Activated B cell treated with CpG ODN at 0.5 μM for 24 hours (primary cell): ENCODE data around the gene REPS2. TPM values are rescaled to one million over a fixed set of nuclear protein-coding genes. Genes with fewer than 3 reads are reported as not detected.

Experiments
- ATAC-seq: fragments of 200-7000 bp; cut with Tn5 transposase; one replicate; pipeline ENCODE4 v1.10.0; 2021; ENCODE audit warnings: low read depth, mild to moderate bottlenecking, moderate library complexity
- CTCF ChIA-PET: fragments of 350-600 bp; sonication (Branson Sonifier 250); formaldehyde crosslinking; loops from one replicate; lab custom pipeline; 2021; ENCODE audit warnings: antibody characterized with exemption; lab: Charles Lee
- POLR2A ChIA-PET: fragments of 350-600 bp; sonication (Branson Sonifier 250); formaldehyde crosslinking; loops from one replicate; lab custom pipeline; 2021; ENCODE audit warnings: antibody characterized with exemption; lab: Charles Lee
- DNase-seq: peaks from one replicate; pipeline ENCODE4 v3.0.0; 2022
- H3K27ac Mint-ChIP-seq: one replicate; pipeline ENCODE4 v1.8.0; 2020; ENCODE audit warnings: mixed read lengths
- H3K27me3 Mint-ChIP-seq: one replicate; pipeline ENCODE4 v1.8.0; 2021; ENCODE audit warnings: mixed read lengths
- H3K36me3 Mint-ChIP-seq: one replicate; pipeline ENCODE4 v1.8.0; 2021; ENCODE audit warnings: low read depth, mixed read lengths
- H3K4me1 Mint-ChIP-seq: one replicate; pipeline ENCODE4 v1.8.0; 2021; ENCODE audit warnings: mixed read lengths
- H3K4me3 Mint-ChIP-seq: one replicate; pipeline ENCODE4 v1.8.0; 2020; ENCODE audit warnings: mild to moderate bottlenecking, mixed read lengths
- H3K9me3 Mint-ChIP-seq: one replicate; pipeline ENCODE4 v1.8.0; 2020; ENCODE audit warnings: mixed read lengths
- intact Hi-C: fragments of 100-400 bp; cut with micrococcal nuclease; formaldehyde crosslinking; loops from one replicate; pipeline ENCODE4 v1.15.1; 2024
- total RNA-seq: library from RNA; stranded (reverse); gene quantifications from 2 replicates; pipeline ENCODE4 v1.2.3, GENCODE V29; 2022
- TF ChIP-seq, protein P1 (sequence below): fragments of 200-600 bp; IDR thresholded peaks from one replicate; pipeline ENCODE4 v1.8.0; 2022; ENCODE audit warnings: antibody characterized with exemption, mild to moderate bottlenecking

REPS2 gene
- total RNA-seq, 1 donor from 2014 or later = 2.0 TPM

DNA sequence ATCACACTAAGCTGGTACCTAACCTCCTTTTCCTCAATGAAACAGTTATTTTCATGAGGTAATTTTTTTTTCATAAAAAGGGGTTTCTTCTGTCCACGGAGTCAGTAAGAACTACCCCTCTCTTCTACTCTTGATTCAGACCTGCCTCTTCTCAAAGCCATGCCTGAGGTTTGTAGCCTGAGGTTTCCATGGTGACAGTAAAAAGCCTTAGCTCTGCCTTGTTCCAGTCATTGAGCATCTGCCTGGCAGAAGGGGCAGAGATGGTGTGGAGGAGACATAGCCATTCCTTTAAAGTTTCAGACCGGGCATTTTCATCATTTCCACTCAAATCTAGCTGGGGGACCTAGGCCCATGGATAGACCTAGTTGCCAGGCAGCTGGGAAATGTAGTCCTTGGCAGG is 135.5 kb downstream of the REPS2 start:
- Mint-ChIP-seq H3K27ac (no peak overlapping the region), H3K4me1 (no peaks in the 10 kb centered on the region), H3K27me3 (no peaks in the 10 kb centered on the region), H3K4me3 (no peak overlapping the region), H3K36me3 (no peaks in the 10 kb centered on the region), H3K9me3 (no peaks in the 10 kb centered on the region)
- TF ChIP-seq, protein P1, sequence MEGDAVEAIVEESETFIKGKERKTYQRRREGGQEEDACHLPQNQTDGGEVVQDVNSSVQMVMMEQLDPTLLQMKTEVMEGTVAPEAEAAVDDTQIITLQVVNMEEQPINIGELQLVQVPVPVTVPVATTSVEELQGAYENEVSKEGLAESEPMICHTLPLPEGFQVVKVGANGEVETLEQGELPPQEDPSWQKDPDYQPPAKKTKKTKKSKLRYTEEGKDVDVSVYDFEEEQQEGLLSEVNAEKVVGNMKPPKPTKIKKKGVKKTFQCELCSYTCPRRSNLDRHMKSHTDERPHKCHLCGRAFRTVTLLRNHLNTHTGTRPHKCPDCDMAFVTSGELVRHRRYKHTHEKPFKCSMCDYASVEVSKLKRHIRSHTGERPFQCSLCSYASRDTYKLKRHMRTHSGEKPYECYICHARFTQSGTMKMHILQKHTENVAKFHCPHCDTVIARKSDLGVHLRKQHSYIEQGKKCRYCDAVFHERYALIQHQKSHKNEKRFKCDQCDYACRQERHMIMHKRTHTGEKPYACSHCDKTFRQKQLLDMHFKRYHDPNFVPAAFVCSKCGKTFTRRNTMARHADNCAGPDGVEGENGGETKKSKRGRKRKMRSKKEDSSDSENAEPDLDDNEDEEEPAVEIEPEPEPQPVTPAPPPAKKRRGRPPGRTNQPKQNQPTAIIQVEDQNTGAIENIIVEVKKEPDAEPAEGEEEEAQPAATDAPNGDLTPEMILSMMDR = no peak
- ChIA-PET POLR2A (no interaction called here), CTCF (interaction anchor here (1.2 kb wide), 1 partner anchor 256 kb away, joined by 8 read pairs; no protein-coding TSS in a partner anchor)
- DNase-seq (no peak), ATAC-seq (no peak)
- intact Hi-C loops = no loop called here

DNA sequence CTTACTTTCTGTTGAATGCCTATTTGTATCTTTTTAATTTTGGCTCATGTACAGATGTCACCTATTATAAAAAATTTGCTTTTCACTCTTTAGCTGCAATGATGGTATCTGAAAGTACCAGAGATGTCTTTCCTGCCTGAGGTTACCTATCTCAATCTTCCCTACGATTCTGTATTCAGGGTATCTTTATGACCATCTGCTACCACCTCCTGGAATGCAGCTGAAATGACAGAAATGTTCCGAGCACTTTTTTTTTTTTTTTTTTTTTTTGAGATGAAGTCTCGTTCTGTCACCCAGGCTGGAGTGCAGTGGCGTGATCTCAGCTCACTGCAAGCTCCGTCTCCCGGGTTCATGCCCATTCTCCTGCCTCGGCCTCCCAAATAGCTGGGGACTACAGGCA is 136.4 kb downstream of the REPS2 start:
- no peaks in the 10 kb centered on the region for H3K4me1 Mint-ChIP-seq
- intact Hi-C loops = no loop called here
- no peak for ATAC-seq
- no peak overlapping the region for H3K27ac Mint-ChIP-seq
- DNase-seq = no peak
- no peak overlapping the region for H3K4me3 Mint-ChIP-seq
- TF ChIP-seq, protein P1 = no peak
- H3K9me3 Mint-ChIP-seq = no peaks in the 10 kb centered on the region
- H3K36me3 Mint-ChIP-seq = no peaks in the 10 kb centered on the region
- ChIA-PET POLR2A (no interaction called here), CTCF (interaction anchor here (1.2 kb wide), 2 partner anchors 200 to 257 kb away, joined by 3 to 8 read pairs; no protein-coding TSS in a partner anchor)
- H3K27me3 Mint-ChIP-seq = no peaks in the 10 kb centered on the region

DNA sequence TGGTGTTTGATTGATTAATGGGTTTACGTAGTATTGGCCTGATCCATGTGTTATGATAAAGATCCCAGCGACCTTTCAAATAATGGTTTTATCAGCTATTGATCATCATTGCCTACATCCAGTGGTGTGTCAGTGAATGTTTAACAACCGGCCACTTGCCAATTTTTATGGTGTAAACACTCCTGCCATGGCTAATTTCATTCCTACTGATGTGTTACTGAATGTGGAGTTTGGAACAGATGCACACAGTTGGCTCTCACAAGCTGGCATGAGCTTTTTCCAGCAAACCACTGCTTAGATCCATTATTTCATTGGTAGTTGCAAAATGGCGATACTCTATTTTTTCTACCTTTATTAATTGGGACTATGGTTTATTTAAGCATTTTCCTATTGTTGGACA is 139.9 kb downstream of the REPS2 start:
- Mint-ChIP-seq H3K27ac (no peak overlapping the region), H3K9me3 (no peaks in the 10 kb centered on the region), H3K36me3 (peaks cover 4% of the 10 kb centered on the region), H3K27me3 (no peaks in the 10 kb centered on the region), H3K4me1 (no peaks in the 10 kb centered on the region), H3K4me3 (no peak overlapping the region)
- DNase-seq (no peak), ATAC-seq (no peak)
- ChIA-PET CTCF (no interaction called here), POLR2A (no interaction called here)
- intact Hi-C loops = no loop called here
- TF ChIP-seq, protein P1 = no peak

DNA sequence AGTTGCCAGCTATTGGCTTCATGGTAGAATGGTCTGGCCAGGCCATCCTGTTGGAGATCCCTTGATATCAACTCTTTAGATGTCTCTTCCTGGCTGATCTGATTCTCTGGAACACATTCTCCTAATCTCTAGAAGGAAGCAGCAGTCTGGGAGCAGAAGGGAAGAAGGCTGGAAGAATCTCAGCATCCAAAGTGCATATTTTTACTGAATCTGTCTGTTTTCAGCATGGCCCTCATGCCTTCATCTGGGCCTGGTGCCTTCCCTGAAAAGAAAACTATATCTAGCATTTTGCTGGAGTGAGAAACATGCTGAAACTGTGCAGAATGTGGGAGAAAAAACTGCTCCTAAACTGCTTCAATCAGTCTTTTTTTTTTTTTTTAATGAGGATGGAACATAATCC is 148.7 kb downstream of the REPS2 start:
- CTCF ChIA-PET = no interaction called here
- Mint-ChIP-seq H3K4me3 (no peak overlapping the region), H3K27ac (no peak overlapping the region), H3K4me1 (no peaks in the 10 kb centered on the region), H3K36me3 (peaks cover 2% of the 10 kb centered on the region), H3K27me3 (no peaks in the 10 kb centered on the region), H3K9me3 (no peaks in the 10 kb centered on the region)
- ATAC-seq (no peak), DNase-seq (no peak)
- intact Hi-C loops = no loop called here
- POLR2A ChIA-PET = no interaction called here
- TF ChIP-seq, protein P1 = no peak

DNA sequence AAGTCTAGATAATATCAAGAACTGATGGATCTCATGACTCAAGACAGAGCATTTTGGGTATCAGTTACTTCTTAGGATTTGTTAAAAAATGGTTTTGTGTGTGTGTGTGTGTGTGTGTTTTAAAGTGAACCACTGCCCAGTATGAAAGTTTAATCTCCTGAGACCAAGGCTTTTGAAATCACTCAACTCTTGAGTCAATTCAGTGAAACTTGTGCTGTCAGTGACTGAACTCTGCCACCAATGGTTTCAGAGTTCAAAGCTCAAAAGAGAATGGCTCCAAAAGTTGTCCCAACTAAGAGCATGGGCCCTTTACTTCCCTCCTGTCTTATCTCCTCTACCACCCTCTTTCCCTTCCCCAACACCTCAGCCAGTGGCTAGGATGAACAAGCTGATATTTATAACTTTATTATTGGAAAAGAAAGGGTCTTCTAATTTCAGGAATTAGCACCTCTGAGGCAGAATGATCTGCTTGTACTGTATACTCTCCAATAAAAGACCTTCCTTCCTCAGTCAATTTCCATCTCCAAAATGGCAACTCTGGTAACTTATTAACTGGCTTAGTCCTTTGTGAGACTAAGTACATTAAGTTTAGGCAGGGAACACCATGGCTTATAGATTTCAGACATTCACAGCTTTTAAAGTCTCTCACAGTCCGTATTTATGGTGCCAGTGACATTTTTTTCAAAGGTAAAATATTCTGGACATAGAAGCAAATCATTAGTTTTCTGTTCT is 152.2 kb downstream of the REPS2 start:
- H3K4me3 Mint-ChIP-seq = no peak overlapping the region
- H3K4me1 Mint-ChIP-seq = no peaks in the 10 kb centered on the region
- ChIA-PET POLR2A (no interaction called here), CTCF (no interaction called here)
- H3K27ac Mint-ChIP-seq = no peak overlapping the region
- intact Hi-C loops = no loop called here
- TF ChIP-seq, protein P1 = no peak
- H3K27me3 Mint-ChIP-seq = no peaks in the 10 kb centered on the region
- DNase-seq = no peak
- no peak for ATAC-seq
- H3K36me3 Mint-ChIP-seq = no peaks in the 10 kb centered on the region
- no peaks in the 10 kb centered on the region for H3K9me3 Mint-ChIP-seq
